GM13977 (cell line): ENCODE measurements around the gene GPANK1.
A peak's percentile ranks its signal among the peaks of the same experiment; 100 is the strongest.

ENCODE experiments used
- DNase-seq: peaks from one replicate; pipeline ENCODE4 v3.0.0; 2012; ENCODE audit warnings: low spot score
- in situ Hi-C: fragments of 300-500 bp; cut with MboI; formaldehyde crosslinking; loops from one replicate; pipeline ENCODE4 v1.12.0; 2022; ENCODE audit warnings: low sequenced_read_pairs, low pct_unique_long_range_greater_than_20kb, mixed read lengths, inconsistent platforms; ENCODE audit not compliant: unreplicated experiment
- TF ChIP-seq, protein P1 (sequence below): IDR thresholded peaks from 2 replicates; pipeline ENCODE4 v1.5.1; 2012; ENCODE audit warnings: mild to moderate bottlenecking, control low read depth; ENCODE audit not compliant: insufficient read depth; ENCODE audit errors: extremely low read depth, missing control alignments

Gene GPANK1

DNA sequence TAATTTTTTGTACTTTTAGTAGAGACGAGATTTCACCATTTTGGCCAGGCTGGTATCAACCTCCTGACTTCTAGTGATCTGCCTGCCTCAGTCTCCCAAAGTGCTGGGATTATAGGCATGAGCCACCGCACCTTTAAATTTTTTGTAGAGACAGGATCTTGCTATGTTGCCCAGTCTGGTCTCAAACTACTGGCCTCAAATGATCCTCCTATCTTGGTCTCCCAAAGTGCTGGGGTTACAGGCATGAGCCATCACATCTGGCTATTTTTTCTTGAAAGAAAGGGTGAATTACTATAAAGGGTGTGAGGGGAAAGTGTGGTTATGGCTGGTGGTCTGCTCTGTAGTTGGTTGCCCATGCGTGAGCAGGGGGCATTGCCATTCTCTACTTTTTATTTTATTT, 43.4 kb upstream of the GPANK1 start:
- in situ Hi-C loops = no loop called here
- TF ChIP-seq, protein P1, sequence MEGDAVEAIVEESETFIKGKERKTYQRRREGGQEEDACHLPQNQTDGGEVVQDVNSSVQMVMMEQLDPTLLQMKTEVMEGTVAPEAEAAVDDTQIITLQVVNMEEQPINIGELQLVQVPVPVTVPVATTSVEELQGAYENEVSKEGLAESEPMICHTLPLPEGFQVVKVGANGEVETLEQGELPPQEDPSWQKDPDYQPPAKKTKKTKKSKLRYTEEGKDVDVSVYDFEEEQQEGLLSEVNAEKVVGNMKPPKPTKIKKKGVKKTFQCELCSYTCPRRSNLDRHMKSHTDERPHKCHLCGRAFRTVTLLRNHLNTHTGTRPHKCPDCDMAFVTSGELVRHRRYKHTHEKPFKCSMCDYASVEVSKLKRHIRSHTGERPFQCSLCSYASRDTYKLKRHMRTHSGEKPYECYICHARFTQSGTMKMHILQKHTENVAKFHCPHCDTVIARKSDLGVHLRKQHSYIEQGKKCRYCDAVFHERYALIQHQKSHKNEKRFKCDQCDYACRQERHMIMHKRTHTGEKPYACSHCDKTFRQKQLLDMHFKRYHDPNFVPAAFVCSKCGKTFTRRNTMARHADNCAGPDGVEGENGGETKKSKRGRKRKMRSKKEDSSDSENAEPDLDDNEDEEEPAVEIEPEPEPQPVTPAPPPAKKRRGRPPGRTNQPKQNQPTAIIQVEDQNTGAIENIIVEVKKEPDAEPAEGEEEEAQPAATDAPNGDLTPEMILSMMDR = no peak
- no peak for DNase-seq

DNA sequence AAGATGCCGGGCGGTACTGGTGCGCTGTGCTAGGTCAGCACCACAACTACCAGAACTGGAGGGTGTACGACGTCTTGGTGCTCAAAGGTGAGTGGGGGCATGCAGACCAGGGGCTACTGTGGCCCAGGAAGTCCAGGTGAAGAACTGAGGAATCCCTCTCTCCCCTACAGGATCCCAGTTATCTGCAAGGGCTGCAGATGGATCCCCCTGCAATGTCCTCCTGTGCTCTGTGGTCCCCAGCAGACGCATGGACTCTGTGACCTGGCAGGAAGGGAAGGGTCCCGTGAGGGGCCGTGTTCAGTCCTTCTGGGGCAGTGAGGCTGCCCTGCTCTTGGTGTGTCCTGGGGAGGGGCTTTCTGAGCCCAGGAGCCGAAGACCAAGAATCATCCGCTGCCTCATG, 42.9 kb upstream of the GPANK1 start:
- no peak for DNase-seq
- in situ Hi-C loops = no loop called here

DNA sequence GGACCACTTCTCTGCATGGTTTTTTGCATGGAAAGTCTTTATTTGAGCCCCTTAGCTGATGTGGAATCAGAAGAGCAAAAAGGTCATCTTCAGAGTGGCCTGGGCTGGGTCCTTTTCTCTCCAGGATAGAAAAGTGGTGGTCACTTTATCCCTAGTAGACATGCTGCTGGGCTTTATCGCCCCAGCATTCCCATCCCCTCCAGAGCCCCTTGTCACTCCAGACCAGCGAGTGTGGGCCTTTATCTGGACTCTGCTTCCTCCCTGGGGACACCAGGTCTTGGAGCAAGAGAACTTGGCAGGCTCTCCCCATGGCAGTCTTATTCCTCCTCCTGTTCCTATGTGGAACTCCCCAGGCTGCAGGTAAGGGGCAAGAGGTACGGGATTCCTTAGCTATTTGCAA, 41.8 kb upstream of the GPANK1 start, which contains the start of gene LY6G6F:
Gene LY6G6F, plus strand, starts transcription at position 268 of the 400 bp plus-strand sequence. Its CDS starts 41 bp downstream, at position 309.
- TF ChIP-seq, protein P1 = no peak
- in situ Hi-C loops = no loop called here
- DNase-seq = no peak

More for the DNA sequence above, 42.9 kb upstream of the GPANK1 start:
- TF ChIP-seq, protein P1 = no peak

DNA sequence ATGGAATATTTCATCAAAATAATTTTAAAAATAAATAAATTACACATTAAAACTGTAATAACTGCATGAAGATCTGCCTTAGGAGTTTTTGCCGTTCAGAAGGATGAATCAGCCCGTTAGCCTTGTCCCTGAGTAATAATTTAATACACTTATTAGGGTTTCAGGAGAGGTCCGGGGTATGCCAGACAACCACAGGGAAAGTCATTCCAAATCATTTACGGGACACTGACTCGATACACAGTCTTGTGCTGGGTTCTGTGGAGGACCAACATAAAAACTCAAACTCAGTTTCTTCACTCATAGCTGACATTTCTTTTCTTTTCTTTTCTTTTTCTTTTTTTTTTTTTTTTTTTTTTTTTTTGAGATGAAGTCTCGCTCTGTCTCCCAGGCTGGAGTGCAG, 41.1 kb upstream of the GPANK1 start:
- TF ChIP-seq, protein P1 = no peak
- in situ Hi-C loops = no loop called here
- no peak for DNase-seq

DNA sequence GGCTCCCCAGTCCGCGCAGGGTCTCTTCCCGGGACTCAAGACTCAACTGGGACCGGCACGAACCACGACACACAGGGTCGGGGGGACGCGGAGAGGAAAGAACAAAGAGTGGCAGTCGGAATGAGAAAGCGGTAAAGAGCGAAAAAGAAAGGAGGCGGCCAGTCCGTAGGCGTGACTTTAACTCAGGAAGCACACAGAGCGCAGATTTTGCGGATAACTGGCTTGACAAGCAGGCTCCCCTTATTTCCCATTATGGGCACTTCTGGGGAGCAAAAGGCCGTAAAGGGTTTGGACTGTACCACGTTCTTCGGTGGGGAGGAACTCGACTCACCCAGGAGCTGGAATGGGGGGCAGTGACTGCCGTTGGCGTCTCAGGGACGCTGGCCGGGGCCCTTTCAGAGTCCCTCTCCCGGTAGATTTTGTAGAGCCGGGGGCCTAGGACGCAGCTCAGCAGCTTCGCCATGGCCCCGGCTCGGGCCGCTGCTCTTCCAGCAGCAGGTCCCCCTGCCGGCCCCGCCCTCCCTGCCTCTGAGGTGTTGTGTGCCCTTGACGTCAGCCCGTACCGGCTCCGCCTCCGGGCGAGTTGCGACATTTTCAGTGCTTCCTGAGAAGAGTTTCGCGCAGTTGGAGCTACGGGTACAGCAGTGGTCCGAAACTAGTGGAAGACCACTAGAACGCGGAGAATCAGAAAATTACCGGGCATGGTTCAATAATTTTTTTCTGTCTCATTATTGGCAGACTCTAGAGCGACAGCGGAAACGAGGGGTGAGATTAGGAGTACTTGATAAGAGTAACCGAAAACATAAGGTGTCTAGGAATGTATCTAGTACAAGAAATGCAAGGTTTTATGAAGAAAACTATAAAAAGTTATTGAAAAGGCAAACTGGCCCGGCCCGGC, 38.3 kb upstream of the GPANK1 start, which contains the start of gene ABHD16A:
Gene ABHD16A, minus strand, starts transcription at position 506 of the 898 bp plus-strand sequence. Its CDS starts 43 bp downstream, at position 463.
- TF ChIP-seq, protein P1 = no peak

DNA sequence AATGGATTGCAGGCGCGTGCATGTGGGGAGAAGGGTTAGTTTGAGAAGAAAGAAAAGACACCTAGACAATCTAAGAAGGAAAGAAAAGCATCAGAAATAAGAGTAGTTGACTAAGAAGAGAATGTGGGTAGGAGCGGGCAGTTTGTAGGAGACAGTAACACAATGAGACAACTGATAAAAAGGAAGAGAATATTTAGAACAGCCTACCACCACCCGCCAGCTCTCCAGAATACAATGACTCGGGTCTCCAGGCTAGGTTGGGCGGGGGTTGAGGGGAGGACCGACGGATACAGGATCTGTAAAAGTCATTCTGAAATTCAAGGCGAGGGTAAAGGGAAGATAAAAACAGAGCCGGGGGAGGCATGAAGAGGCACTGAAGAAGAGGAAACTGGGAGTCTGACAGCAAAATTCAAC, 37.6 kb upstream of the GPANK1 start:
- DNase-seq = peak; percentile 40
- in situ Hi-C loops = no loop called here
- TF ChIP-seq, protein P1 = no peak

More for the DNA sequence above, 38.3 kb upstream of the GPANK1 start, which contains the start of gene ABHD16A:
- in situ Hi-C loops = no loop called here
- DNase-seq = peak; percentile 97
